Muscle layer of colon (tissue), 2 donors: ENCODE results near the gene ETFA.

Experiments
- H3K27ac ChIP-seq: one replicate; pipeline ENCODE4 v1.7.0; 2013; ENCODE audit warnings: low read depth, mild to moderate bottlenecking, low read length, moderate library complexity
- H3K27me3 ChIP-seq, 2 donors: one replicate each; pipeline ENCODE4 v1.7.0; 2013; ENCODE audit warnings: low read length in 2 of 2, mild to moderate bottlenecking in 2 of 2; ENCODE audit not compliant: insufficient read depth in 2 of 2, control insufficient read depth in 1 of 2
- H3K36me3 ChIP-seq: one replicate; pipeline ENCODE4 v1.7.0; 2013; ENCODE audit warnings: mild to moderate bottlenecking, low read length; ENCODE audit not compliant: insufficient read depth
- H3K4me1 ChIP-seq: one replicate; pipeline ENCODE4 v1.7.0; 2013; ENCODE audit warnings: mild to moderate bottlenecking, low read length; ENCODE audit not compliant: insufficient read depth
- H3K4me3 ChIP-seq, 2 donors: one replicate each; pipeline ENCODE4 v1.7.0; 2013; ENCODE audit warnings: low read length in 2 of 2, low read depth in 1 of 2, mild to moderate bottlenecking in 1 of 2, moderate library complexity in 1 of 2
- H3K9ac ChIP-seq: one replicate; pipeline ENCODE4 v1.7.0; 2013; ENCODE audit warnings: low read length
- H3K9me3 ChIP-seq: one replicate; pipeline ENCODE4 v1.7.0; 2013; ENCODE audit warnings: mild to moderate bottlenecking, low read length
- donor health status: abdominal sarcoma.
- donor health status: Adenocarcinoma of cecum.

Gene ETFA

GRCh38 chr15:76258460-76258859 is 52.8 kb downstream of the ETFA start:
- no peak overlapping the region for H3K27ac ChIP-seq
- peaks cover 25% of the 10 kb centered on the region for H3K36me3 ChIP-seq
- no peaks in the 10 kb centered on the region for H3K27me3 ChIP-seq
- H3K4me3 ChIP-seq, result no peak overlapping the region
- H3K9me3 ChIP-seq, result peaks cover 8% of the 10 kb centered on the region
- H3K9ac ChIP-seq, result no peak overlapping the region
- no peaks in the 10 kb centered on the region for H3K4me1 ChIP-seq

GRCh38 chr15:76253691-76254473 is 57.4 kb downstream of the ETFA start:
- Histone ChIP-seq H3K9me3 (no peaks in the 10 kb centered on the region), H3K36me3 (peaks cover 6% of the 10 kb centered on the region), H3K9ac (no peak overlapping the region), H3K4me3 (no peak overlapping the region), H3K27me3 (no peaks in the 10 kb centered on the region), H3K27ac (no peak overlapping the region), H3K4me1 (no peaks in the 10 kb centered on the region)

- Histone ChIP-seq H3K9me3 (no peaks in the 10 kb centered on the region), H3K27me3 (no peaks in the 10 kb centered on the region), H3K36me3 (no peaks in the 10 kb centered on the region), H3K4me3 (no peak overlapping the region), H3K27ac (no peak overlapping the region), H3K9ac (no peak overlapping the region), H3K4me1 (no peaks in the 10 kb centered on the region)
Measured at GRCh38 chr15:76252249-76252648, 59.0 kb downstream of the ETFA start.

- no peak overlapping the region for H3K27ac ChIP-seq
- no peaks in the 10 kb centered on the region for H3K36me3 ChIP-seq
- no peaks in the 10 kb centered on the region for H3K9me3 ChIP-seq
- H3K4me3 ChIP-seq, result no peak overlapping the region
- H3K4me1 ChIP-seq, result no peaks in the 10 kb centered on the region
- H3K9ac ChIP-seq, result no peak overlapping the region
- no peaks in the 10 kb centered on the region for H3K27me3 ChIP-seq
Measured at GRCh38 chr15:76251717-76252116, 59.6 kb downstream of the ETFA start.

- no peaks in the 10 kb centered on the region for H3K4me1 ChIP-seq
- no peak overlapping the region for H3K27ac ChIP-seq
- peaks cover 8% of the 10 kb centered on the region for H3K36me3 ChIP-seq
- no peak overlapping the region for H3K4me3 ChIP-seq
- no peaks in the 10 kb centered on the region for H3K9me3 ChIP-seq
- no peaks in the 10 kb centered on the region for H3K27me3 ChIP-seq
- H3K9ac ChIP-seq, result no peak overlapping the region
Measured at GRCh38 chr15:76245072-76245610, 66.1 kb downstream of the ETFA start.

- Histone ChIP-seq H3K9me3 (no peaks in the 10 kb centered on the region), H3K27ac (no peak overlapping the region), H3K4me1 (peaks cover 11% of the 10 kb centered on the region), H3K27me3 (no peaks in the 10 kb centered on the region), H3K9ac (no peak overlapping the region), H3K36me3 (peaks cover 8% of the 10 kb centered on the region), H3K4me3 (no peak overlapping the region)
Measured at GRCh38 chr15:76239786-76240185, 71.5 kb downstream of the ETFA start.

- H3K36me3 ChIP-seq, result no peaks in the 10 kb centered on the region
- no peak overlapping the region for H3K4me3 ChIP-seq
- peaks cover 11% of the 10 kb centered on the region for H3K4me1 ChIP-seq
- H3K27me3 ChIP-seq, result no peaks in the 10 kb centered on the region
- H3K9me3 ChIP-seq, result no peaks in the 10 kb centered on the region
- no peak overlapping the region for H3K27ac ChIP-seq
- H3K9ac ChIP-seq, result no peak overlapping the region
Measured at GRCh38 chr15:76236350-76236749, 74.9 kb downstream of the ETFA start.

GRCh38 chr15:76235186-76235826 is 76.0 kb downstream of the ETFA start:
- H3K36me3 ChIP-seq, result no peaks in the 10 kb centered on the region
- H3K9ac ChIP-seq, result no peak overlapping the region
- no peak overlapping the region for H3K27ac ChIP-seq
- no peaks in the 10 kb centered on the region for H3K27me3 ChIP-seq
- no peaks in the 10 kb centered on the region for H3K9me3 ChIP-seq
- peaks cover 11% of the 10 kb centered on the region for H3K4me1 ChIP-seq
- no peak overlapping the region for H3K4me3 ChIP-seq

- H3K4me3 ChIP-seq, result no peak overlapping the region
Measured at GRCh38 chr15:76234337-76234889, 76.9 kb downstream of the ETFA start.

GRCh38 chr15:76233921-76234320 is 77.3 kb downstream of the ETFA start:
- Histone ChIP-seq H3K9ac (no peak overlapping the region), H3K4me3 (no peak overlapping the region)

More at GRCh38 chr15:76234337-76234889, 76.9 kb downstream of the ETFA start:
- H3K27ac ChIP-seq, result no peak overlapping the region
- H3K9me3 ChIP-seq, result no peaks in the 10 kb centered on the region
- H3K9ac ChIP-seq, result no peak overlapping the region
- H3K36me3 ChIP-seq, result no peaks in the 10 kb centered on the region
- H3K4me1 ChIP-seq, result peaks cover 11% of the 10 kb centered on the region
- no peaks in the 10 kb centered on the region for H3K27me3 ChIP-seq

GRCh38 chr15:76229266-76229665 is 82.0 kb downstream of the ETFA start:
- H3K4me1 ChIP-seq, result no peaks in the 10 kb centered on the region
- no peak overlapping the region for H3K4me3 ChIP-seq
- peaks cover 13% of the 10 kb centered on the region for H3K36me3 ChIP-seq
- no peaks in the 10 kb centered on the region for H3K9me3 ChIP-seq
- no peak overlapping the region for H3K9ac ChIP-seq
- no peak overlapping the region for H3K27ac ChIP-seq
- no peaks in the 10 kb centered on the region for H3K27me3 ChIP-seq

More at GRCh38 chr15:76233921-76234320, 77.3 kb downstream of the ETFA start:
- peaks cover 10% of the 10 kb centered on the region for H3K4me1 ChIP-seq
- H3K36me3 ChIP-seq, result no peaks in the 10 kb centered on the region
- no peaks in the 10 kb centered on the region for H3K27me3 ChIP-seq
- no peaks in the 10 kb centered on the region for H3K9me3 ChIP-seq
- no peak overlapping the region for H3K27ac ChIP-seq
